Smooth muscle cell (in vitro differentiated cells): ENCODE results near the gene KRT222. TPM values are rescaled to one million over a fixed set of nuclear protein-coding genes. Genes with fewer than 3 reads are reported as not detected.

ENCODE experiments used
- DNase-seq: peaks from one replicate; lab custom pipeline; 2025; ENCODE audit not compliant: unreplicated experiment; lab: John Stamatoyannopoulos, UW
- H2AFZ ChIP-seq: fragments of 200-600 bp; sonication (generic); 2 replicates; pipeline ENCODE4 v1.6.0; 2016; ENCODE audit warnings: antibody characterized with exemption, low read depth, mild to moderate bottlenecking
- H3F3A ChIP-seq: fragments of 200-600 bp; sonication (generic); 2 replicates; pipeline ENCODE4 v1.6.0; 2017; ENCODE audit warnings: antibody characterized with exemption, low read depth
- H3K27ac ChIP-seq: fragments of 200-600 bp; sonication (generic); 2 replicates; pipeline ENCODE4 v1.5.1; 2016; ENCODE audit warnings: low read depth, mild to moderate bottlenecking
- H3K27me3 ChIP-seq: fragments of 200-600 bp; sonication (generic); 2 replicates; pipeline ENCODE4 v1.6.1; 2016; ENCODE audit warnings: low read depth, mild to moderate bottlenecking
- H3K36me3 ChIP-seq: fragments of 200-600 bp; sonication (generic); 2 replicates; pipeline ENCODE4 v1.5.1; 2016; ENCODE audit warnings: low read depth
- H3K4me1 ChIP-seq: fragments of 200-600 bp; sonication (generic); 2 replicates; pipeline ENCODE4 v1.5.1; 2016; ENCODE audit warnings: low read depth
- H3K4me2 ChIP-seq: fragments of 200-600 bp; sonication (generic); 2 replicates; pipeline ENCODE4 v1.6.0; 2016; ENCODE audit warnings: mild to moderate bottlenecking
- H3K4me3 ChIP-seq: fragments of 200-600 bp; sonication (generic); 2 replicates; pipeline ENCODE4 v1.5.1; 2016; ENCODE audit warnings: mild to moderate bottlenecking
- H3K79me2 ChIP-seq: fragments of 200-600 bp; sonication (generic); 2 replicates; pipeline ENCODE4 v1.6.0; 2016; ENCODE audit warnings: low read depth, mild to moderate bottlenecking
- H3K9ac ChIP-seq: fragments of 200-600 bp; sonication (generic); 2 replicates; pipeline ENCODE4 v1.6.0; 2016; ENCODE audit warnings: low read depth
- H3K9me3 ChIP-seq: fragments of 200-600 bp; sonication (generic); replicated peaks from 2 replicates; pipeline ENCODE4 v1.5.1; 2016; ENCODE audit warnings: low read depth
- H4K20me1 ChIP-seq: fragments of 200-600 bp; sonication (generic); 2 replicates; pipeline ENCODE4 v1.6.0; 2016; ENCODE audit warnings: low read depth
- CTCF ChIP-seq: fragments of 200-600 bp; sonication (generic); IDR thresholded peaks from 2 replicates; pipeline ENCODE4 v1.5.1; 2017; ENCODE audit warnings: borderline replicate concordance, mild to moderate bottlenecking, antibody characterized with exemption; ENCODE audit not compliant: insufficient read depth, poor library complexity, severe bottlenecking
- WGBS: methylation state at CpG from one replicate; pipeline ENCODE4 v1.1.7; 2016; ENCODE audit warnings: low lambda C conversion rate; 5-methylcytosine and 5-hydroxymethylcytosine counted together
- polyA plus RNA-seq: library from polyadenylated mRNA; unstranded; fragments of >200 nt; fragmentation: Nextera tagmentation; extraction: Ambion mirVana; gene quantifications from 2 replicates; pipeline ENCODE4 v1.2.1, GENCODE V29; 2016
- total RNA-seq: library from RNA; depleted of rRNA; stranded (reverse); fragments of >200 nt; gene quantifications from 2 replicates; pipeline ENCODE4 v1.2.3, GENCODE V29; 2014

KRT222 gene
- total and polyA plus RNA-seq, 2 experiments from 2014 or later = not detected

GRCh38 chr17:40618754-40619625, 46.0 kb downstream of the KRT222 start:
- no peak overlapping the region for H3K4me2 ChIP-seq
- H3K9ac ChIP-seq = no peak overlapping the region
- H3K4me3 ChIP-seq = no peak overlapping the region
- WGBS = 83% methylated on average over 16 of the region's 16 CpGs
- H3K27ac ChIP-seq = no peak overlapping the region
- no peaks in the 10 kb centered on the region for H3K36me3 ChIP-seq
- no peak for TF ChIP-seq CTCF
- H3K9me3 ChIP-seq = no peaks in the 10 kb centered on the region
- DNase-seq = no peak
- H3K79me2 ChIP-seq = no peaks in the 10 kb centered on the region
- H3K4me1 ChIP-seq = no peaks in the 10 kb centered on the region
- H2AFZ ChIP-seq = no peak overlapping the region
- peaks cover 3% of the 10 kb centered on the region for H3K27me3 ChIP-seq
- no peaks in the 10 kb centered on the region for H3F3A ChIP-seq
- H4K20me1 ChIP-seq = no peaks in the 10 kb centered on the region

GRCh38 chr17:40617678-40618240, 47.2 kb downstream of the KRT222 start:
- Histone ChIP-seq H3K9ac (no peak overlapping the region), H3K27ac (no peak overlapping the region), H3K4me2 (no peak overlapping the region), H3K79me2 (no peaks in the 10 kb centered on the region), H4K20me1 (no peaks in the 10 kb centered on the region), H3K4me3 (no peak overlapping the region), H2AFZ (no peak overlapping the region), H3K9me3 (no peaks in the 10 kb centered on the region), H3K27me3 (peaks cover 3% of the 10 kb centered on the region), H3K36me3 (no peaks in the 10 kb centered on the region), H3F3A (no peaks in the 10 kb centered on the region), H3K4me1 (no peaks in the 10 kb centered on the region)
- TF ChIP-seq CTCF = no peak
- DNase-seq = no peak
- WGBS = 61% methylated on average over 11 of the region's 11 CpGs

- Histone ChIP-seq H3K9ac (no peak overlapping the region), H3K36me3 (no peaks in the 10 kb centered on the region), H3K4me1 (no peaks in the 10 kb centered on the region), H3K27me3 (peaks cover 3% of the 10 kb centered on the region), H4K20me1 (no peaks in the 10 kb centered on the region), H3F3A (no peaks in the 10 kb centered on the region), H2AFZ (no peak overlapping the region), H3K27ac (no peak overlapping the region), H3K9me3 (no peaks in the 10 kb centered on the region), H3K4me2 (no peak overlapping the region), H3K4me3 (no peak overlapping the region), H3K79me2 (no peaks in the 10 kb centered on the region)
- no peak for DNase-seq
- no peak for TF ChIP-seq CTCF
- WGBS = 80% methylated on average over 3 of the region's 3 CpGs
Observed at GRCh38 chr17:40616592-40616991, 48.4 kb downstream of the KRT222 start.
